SHP77 treated with DMSO at 0.1 percent for 48 hours (cell line): ENCODE data around the gene URGCP.
"Not testable (repeated sequence)": the region's sequence is repeated elsewhere in the genome, so short reads cannot be mapped to it uniquely, and the experiment has no call there.

Experiments
- DNase-seq: peaks from one replicate; lab custom pipeline; 2025; lab: John Stamatoyannopoulos, UW

The URGCP gene

GRCh38 chr7:43872406-43873110 lies 33.8 kb downstream of the URGCP start:
- DNase-seq: no peak

- DNase-seq: no peak
These were observed 35.3 kb downstream of the URGCP start for GRCh38 chr7:43871064-43871463.

GRCh38 chr7:43870316-43870715 lies 36.1 kb downstream of the URGCP start:
- DNase-seq: no peak

- peak; percentile 19 for DNase-seq
These were observed 36.5 kb downstream of the URGCP start for GRCh38 chr7:43869867-43870240.

- DNase-seq: peak; percentile 91
These were observed 37.2 kb downstream of the URGCP start, which contains the start of gene MRPS24 for GRCh38 chr7:43869006-43869866. MRPS24 (minus strand) TSS chr7:43869517; CDS start chr7:43869495, 22 bp downstream.

- no peak for DNase-seq
These were observed 37.8 kb downstream of the URGCP start for GRCh38 chr7:43868681-43869005.

GRCh38 chr7:43868181-43868580 lies 38.2 kb downstream of the URGCP start:
- no peak for DNase-seq

GRCh38 chr7:43865277-43865676 lies 41.1 kb downstream of the URGCP start:
- no peak for DNase-seq

- no peak for DNase-seq
These were observed 42.3 kb downstream of the URGCP start for GRCh38 chr7:43864126-43864525.

- no peak for DNase-seq
These were observed 49.4 kb downstream of the URGCP start for GRCh38 chr7:43856996-43857395.

- no peak for DNase-seq
These were observed 50.1 kb downstream of the URGCP start for GRCh38 chr7:43856316-43856715.

- no peak for DNase-seq
These were observed 51.2 kb downstream of the URGCP start for GRCh38 chr7:43855176-43855575.

GRCh38 chr7:43851805-43852204 lies 54.6 kb downstream of the URGCP start:
- no peak for DNase-seq

- DNase-seq: no peak
These were observed 55.9 kb downstream of the URGCP start for GRCh38 chr7:43850348-43851116.

GRCh38 chr7:43849047-43849446 lies 57.3 kb downstream of the URGCP start:
- DNase-seq: no peak

GRCh38 chr7:43847496-43847895 lies 58.9 kb downstream of the URGCP start:
- no peak for DNase-seq

- no peak for DNase-seq
These were observed 61.7 kb downstream of the URGCP start for GRCh38 chr7:43844662-43845061.

GRCh38 chr7:43844257-43844656 lies 62.1 kb downstream of the URGCP start:
- no peak for DNase-seq

GRCh38 chr7:43843296-43843695 lies 63.1 kb downstream of the URGCP start:
- no peak for DNase-seq

GRCh38 chr7:43838201-43838658 lies 68.2 kb downstream of the URGCP start:
- no peak for DNase-seq

GRCh38 chr7:43834463-43835251 lies 71.7 kb downstream of the URGCP start:
- DNase-seq: peak; percentile 30

GRCh38 chr7:43830917-43831316 lies 75.5 kb downstream of the URGCP start:
- DNase-seq: not testable (repeated sequence)
